Peyer's patch (tissue), 4 donors: ENCODE results near the gene SNX27. TPM values are rescaled to one million over a fixed set of nuclear protein-coding genes. Genes with fewer than 3 reads are reported as not detected.
A peak's percentile ranks its signal among the peaks of the same experiment; 100 is the strongest.

Experiments used
- DNase-seq, 3 donors: peaks; one replicate each; pipeline ENCODE4 v3.0.0-alpha.2; 2017 to 2019
- H3K27ac ChIP-seq, 4 donors: fragments of 200-600 bp; sonication (generic); one replicate each; pipeline ENCODE4 v1.5.1; 2016 to 2019
- H3K27me3 ChIP-seq, 2 donors: fragments of 200-600 bp; sonication (generic); one replicate each; pipeline ENCODE4 v1.5.1; 2019
- H3K36me3 ChIP-seq, 3 donors: fragments of 200-600 bp; sonication (generic); one replicate each; pipeline ENCODE4 v1.5.1; 2016 to 2019
- H3K4me1 ChIP-seq, 4 donors: fragments of 200-600 bp; sonication (generic); one replicate each; pipeline ENCODE4 v1.5.1; 2016 to 2019
- H3K4me3 ChIP-seq, 4 donors: fragments of 200-600 bp; sonication (generic); 1 replicate in 3 of 4; 2 replicates in 1 of 4; pipeline ENCODE4 v1.5.1; 2016 to 2019; ENCODE audit warnings: mild to moderate bottlenecking in 1 of 4
- H3K9me3 ChIP-seq, 4 donors: fragments of 200-600 bp; sonication (generic); one replicate each; pipeline ENCODE4 v1.5.1; 2016 to 2019; ENCODE audit warnings: mild to moderate bottlenecking in 1 of 4
- POLR2A ChIP-seq, 2 donors: fragments of 450-650 bp; IDR thresholded peaks; one replicate each; pipeline ENCODE4 v1.5.1; 2017; ENCODE audit warnings: antibody characterized with exemption in 2 of 2, mild to moderate bottlenecking in 2 of 2, moderate library complexity in 2 of 2
- total RNA-seq, 4 donors: library from RNA; depleted of rRNA; stranded (reverse); fragments of >200 nt; gene quantifications; one replicate each; pipeline ENCODE4 v1.1.0, GENCODE V29; 2016
- TF ChIP-seq, protein P1 (sequence below), 6 experiments: fragments of 450-650 bp in 4 of 6; fragments of 200-600 bp in 2 of 6; sonication (generic) in 1 of 6; IDR thresholded peaks; one replicate each; pipeline ENCODE4 v1.5.1; 2017 to 2019; ENCODE audit warnings: antibody characterized with exemption in 6 of 6, mild to moderate bottlenecking in 3 of 6, moderate library complexity in 1 of 6

Gene SNX27
- total RNA-seq = 10 to 100 TPM; 24.0 to 50.3 (median 35.1) TPM

DNA sequence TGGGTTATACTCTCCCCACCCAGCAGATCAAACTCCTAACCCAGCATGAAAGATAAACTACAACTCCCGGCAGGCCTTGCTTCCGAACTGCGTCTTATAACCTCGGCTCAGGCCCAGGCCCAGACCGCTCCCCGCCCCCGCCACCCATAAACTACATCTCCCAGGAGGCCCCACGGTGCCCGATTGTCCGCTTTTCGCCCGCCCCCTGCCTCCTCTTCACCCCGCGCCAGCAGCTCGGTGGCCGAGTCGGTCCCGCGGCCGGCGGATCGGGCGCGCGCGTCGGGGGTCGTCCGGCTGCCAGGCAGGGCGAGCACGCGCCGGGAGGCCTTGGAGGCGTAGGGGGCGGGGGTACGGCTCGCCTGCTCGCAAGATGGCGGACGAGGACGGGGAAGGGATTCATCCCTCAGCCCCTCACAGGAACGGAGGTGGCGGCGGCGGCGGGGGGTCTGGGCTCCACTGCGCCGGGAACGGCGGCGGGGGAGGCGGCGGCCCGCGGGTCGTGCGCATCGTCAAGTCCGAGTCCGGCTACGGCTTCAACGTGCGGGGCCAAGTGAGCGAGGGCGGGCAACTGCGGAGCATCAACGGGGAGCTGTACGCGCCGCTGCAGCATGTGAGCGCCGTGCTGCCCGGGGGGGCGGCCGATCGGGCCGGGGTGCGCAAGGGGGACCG, at the start of gene SNX27:
TSS of gene SNX27 (plus strand) at position 219 of the 669 bp plus-strand sequence. CDS start at position 371, 152 bp downstream.
- Histone ChIP-seq H3K4me3 (peak within 1 kb of the TSS; percentile 97 to 100 (median 98)), H3K4me1 (peaks cover 0 to 27% (median 3%) of the 10 kb centered on the region in 4 donors), H3K27me3 (no peaks in the 10 kb centered on the region), H3K27ac (peak within 1 kb of the TSS; percentile 80 to 96 (median 93)), H3K36me3 (no peaks in the 10 kb centered on the region), H3K9me3 (no peaks in the 10 kb centered on the region)
- TF ChIP-seq, protein P1, sequence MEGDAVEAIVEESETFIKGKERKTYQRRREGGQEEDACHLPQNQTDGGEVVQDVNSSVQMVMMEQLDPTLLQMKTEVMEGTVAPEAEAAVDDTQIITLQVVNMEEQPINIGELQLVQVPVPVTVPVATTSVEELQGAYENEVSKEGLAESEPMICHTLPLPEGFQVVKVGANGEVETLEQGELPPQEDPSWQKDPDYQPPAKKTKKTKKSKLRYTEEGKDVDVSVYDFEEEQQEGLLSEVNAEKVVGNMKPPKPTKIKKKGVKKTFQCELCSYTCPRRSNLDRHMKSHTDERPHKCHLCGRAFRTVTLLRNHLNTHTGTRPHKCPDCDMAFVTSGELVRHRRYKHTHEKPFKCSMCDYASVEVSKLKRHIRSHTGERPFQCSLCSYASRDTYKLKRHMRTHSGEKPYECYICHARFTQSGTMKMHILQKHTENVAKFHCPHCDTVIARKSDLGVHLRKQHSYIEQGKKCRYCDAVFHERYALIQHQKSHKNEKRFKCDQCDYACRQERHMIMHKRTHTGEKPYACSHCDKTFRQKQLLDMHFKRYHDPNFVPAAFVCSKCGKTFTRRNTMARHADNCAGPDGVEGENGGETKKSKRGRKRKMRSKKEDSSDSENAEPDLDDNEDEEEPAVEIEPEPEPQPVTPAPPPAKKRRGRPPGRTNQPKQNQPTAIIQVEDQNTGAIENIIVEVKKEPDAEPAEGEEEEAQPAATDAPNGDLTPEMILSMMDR (IDR thresholded peaks at IDR 0.05) = no peak
- peak; percentile 34 to 35 for TF ChIP-seq POLR2A (IDR thresholded peaks at IDR 0.05)
- peak; percentile 92 to 97 (median 94) for DNase-seq

DNA sequence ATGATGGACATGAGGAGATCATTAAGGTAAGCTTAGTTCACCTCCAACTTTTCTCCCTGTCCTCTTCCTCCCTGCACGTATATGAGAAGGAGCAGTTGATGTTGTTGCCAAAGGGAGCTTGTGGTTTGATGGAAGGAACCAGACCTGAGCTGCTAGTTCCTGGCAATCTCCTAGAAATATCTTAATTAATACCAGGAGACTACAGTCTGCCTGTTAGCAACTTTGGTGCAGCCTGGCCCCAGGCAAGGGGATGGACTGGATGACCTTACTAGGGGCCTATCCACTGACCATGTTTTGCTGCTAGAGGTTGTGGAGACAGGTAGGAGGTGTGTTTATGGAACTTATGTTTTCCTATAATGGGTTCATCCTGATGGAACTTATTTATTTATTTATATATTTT, 49.2 kb upstream of the SNX27 start:
- no peak for DNase-seq
- Histone ChIP-seq H3K9me3 (no peaks in the 10 kb centered on the region), H3K36me3 (peaks cover 0 to 24% (median 0%) of the 10 kb centered on the region in 3 donors), H3K27ac (no peak overlapping the region), H3K4me1 (no peaks in the 10 kb centered on the region), H3K27me3 (no peaks in the 10 kb centered on the region), H3K4me3 (no peak overlapping the region)
- TF ChIP-seq POLR2A (IDR thresholded peaks at IDR 0.05) = no peak
- TF ChIP-seq, protein P1 (IDR thresholded peaks at IDR 0.05) = no peak

DNA sequence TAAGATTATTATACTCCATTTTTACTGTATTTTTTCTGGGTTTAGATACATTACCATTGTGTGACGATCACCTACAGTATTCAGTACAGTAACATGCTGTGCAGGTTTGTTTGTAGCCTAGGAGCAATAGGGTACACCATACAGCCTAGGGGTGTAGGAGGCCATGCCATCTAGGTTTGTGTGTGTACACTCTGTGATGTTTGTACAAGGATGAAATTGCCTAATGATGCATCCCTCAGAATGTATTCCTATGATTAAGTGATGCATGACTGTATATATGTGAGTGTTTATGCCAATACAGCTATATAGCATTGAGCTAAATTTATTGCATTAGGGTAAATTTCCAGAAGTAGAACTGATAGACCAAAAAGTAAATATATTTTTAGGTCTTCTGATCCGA, 48.5 kb upstream of the SNX27 start:
- no peaks in the 10 kb centered on the region for H3K27me3 ChIP-seq
- H3K4me1 ChIP-seq = no peaks in the 10 kb centered on the region
- no peak overlapping the region for H3K4me3 ChIP-seq
- peaks cover 0 to 24% (median 0%) of the 10 kb centered on the region in 3 donors for H3K36me3 ChIP-seq
- H3K27ac ChIP-seq = no peak overlapping the region
- no peaks in the 10 kb centered on the region for H3K9me3 ChIP-seq
- DNase-seq = no peak
- TF ChIP-seq, protein P1 (IDR thresholded peaks at IDR 0.05) = no peak
- TF ChIP-seq POLR2A (IDR thresholded peaks at IDR 0.05) = no peak

DNA sequence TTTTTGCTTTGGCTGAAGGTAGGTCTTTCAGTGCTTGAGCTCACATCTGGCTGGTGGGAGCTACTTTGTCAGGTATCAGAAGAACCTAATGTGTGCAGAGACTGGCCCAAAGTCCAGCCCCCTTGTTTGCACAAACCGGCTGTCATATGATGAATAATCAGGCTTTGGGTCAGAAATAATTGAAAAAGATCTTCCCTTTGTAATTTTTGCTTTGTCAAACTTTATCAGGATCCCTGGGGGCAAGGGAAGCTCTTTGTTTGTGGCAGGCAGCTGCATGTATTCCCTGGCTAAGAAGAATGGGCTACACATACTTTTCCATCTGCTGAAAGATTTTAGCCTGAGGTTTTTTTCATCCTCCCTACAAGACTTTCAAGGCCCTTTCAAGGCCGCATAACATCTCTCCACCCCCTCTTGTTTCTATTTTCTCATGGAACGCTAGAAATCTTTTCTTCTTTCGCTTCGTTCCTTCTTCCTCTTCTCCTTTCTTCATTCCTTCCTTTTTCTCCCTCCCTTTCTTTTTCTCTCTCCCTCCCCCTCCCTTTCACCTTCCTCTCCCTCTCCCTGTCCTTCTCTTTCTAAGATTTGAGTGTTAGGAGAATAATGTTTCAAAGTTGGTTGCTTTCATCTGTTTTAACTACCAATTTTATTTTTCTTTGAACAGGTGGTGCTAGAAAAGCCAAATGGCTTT, 46.2 kb upstream of the SNX27 start:
- peaks cover 0 to 18% (median 4%) of the 10 kb centered on the region in 4 donors for H3K4me1 ChIP-seq
- H3K27me3 ChIP-seq = no peaks in the 10 kb centered on the region
- H3K4me3 ChIP-seq = no peak overlapping the region
- DNase-seq = no peak
- peaks cover 0 to 24% (median 0%) of the 10 kb centered on the region in 3 donors for H3K36me3 ChIP-seq
- TF ChIP-seq POLR2A (IDR thresholded peaks at IDR 0.05) = no peak
- TF ChIP-seq, protein P1 (IDR thresholded peaks at IDR 0.05) = no peak
- no peaks in the 10 kb centered on the region for H3K9me3 ChIP-seq
- no peak overlapping the region for H3K27ac ChIP-seq

DNA sequence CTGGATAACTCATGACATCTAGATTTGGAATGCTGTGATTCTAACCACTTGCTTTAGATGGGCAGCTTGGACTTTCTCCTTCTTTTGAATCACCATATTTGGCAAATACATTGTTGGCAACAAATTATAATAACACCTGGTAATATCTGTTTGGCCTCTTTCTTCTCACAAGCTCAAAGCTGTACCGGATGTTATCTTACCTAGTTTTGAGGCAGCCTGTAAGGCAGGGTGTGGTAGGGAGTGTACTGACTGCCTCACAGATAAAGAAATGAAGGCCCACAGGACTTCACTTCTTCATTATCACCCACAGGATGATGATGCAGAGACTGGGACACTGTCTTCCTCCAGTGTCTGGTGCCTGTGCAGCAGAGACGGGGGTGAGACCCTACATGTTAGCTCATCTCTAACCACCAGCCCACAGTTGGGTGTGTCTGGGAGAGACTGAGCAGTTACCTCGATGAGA, 43.2 kb upstream of the SNX27 start:
- Histone ChIP-seq H3K4me1 (peaks cover 0 to 21% (median 5%) of the 10 kb centered on the region in 4 donors), H3K27ac (peak overlapping the region in 3 of 4 donors; percentile 2 to 76 (median 53)), H3K36me3 (peaks cover 0 to 30% (median 0%) of the 10 kb centered on the region in 3 donors), H3K27me3 (no peaks in the 10 kb centered on the region), H3K4me3 (no peak overlapping the region), H3K9me3 (no peaks in the 10 kb centered on the region)
- TF ChIP-seq, protein P1 (IDR thresholded peaks at IDR 0.05) = no peak
- no peak for TF ChIP-seq POLR2A (IDR thresholded peaks at IDR 0.05)
- no peak for DNase-seq
